Endothelial cell of umbilical vein (primary cell): ENCODE data around the gene C3orf20. TPM values are rescaled to one million over a fixed set of nuclear protein-coding genes. Genes with fewer than 3 reads are reported as not detected.

Experiments
- BruUV-seq: library from RNA; stranded (reverse); fragments of 400-500 nt; replicated peaks from 2 replicates; lab custom pipeline; 2021; lab: Mats Ljungman, UMichigan
- CTCF ChIA-PET: fragments of 300-600, 350-600 bp; sonication (Branson Sonifier 250); formaldehyde crosslinking; loops from one replicate; lab custom pipeline; 2021; ENCODE audit warnings: antibody characterized with exemption, inconsistent platforms; lab: Charles Lee
- POLR2A ChIA-PET: fragments of 300-600, 350-600 bp; sonication (Branson Sonifier 250); formaldehyde crosslinking; loops from one replicate; lab custom pipeline; 2021; ENCODE audit warnings: antibody characterized with exemption, inconsistent platforms; lab: Charles Lee
- DNase-seq: peaks from one replicate; pipeline ENCODE4 v3.0.0-alpha.2; 2011; ENCODE audit warnings: low read depth, low spot score
- FAIRE-seq: peaks from 2 replicates; lab custom pipeline; 2011; peaks lifted over from hg19 to GRCh38; lab: Jason Lieb, UNC
- H2AFZ ChIP-seq: 2 replicates; pipeline ENCODE4 v1.6.0; 2012; ENCODE audit warnings: low read depth, low read length, control low read depth, inconsistent platforms
- H3K27ac ChIP-seq: 2 replicates; pipeline ENCODE4 v1.5.1; 2011; ENCODE audit warnings: low read depth, mild to moderate bottlenecking, control low read depth, low read length, moderate library complexity; ENCODE audit not compliant: insufficient read depth
- H3K27me3 ChIP-seq, 2 experiments: 2 replicates each; pipeline versions ENCODE4 v1.6.0 to v1.6.1; 2011; ENCODE audit warnings: low read length in 2 of 2, mixed read lengths in 1 of 2; ENCODE audit not compliant: control insufficient read depth in 2 of 2, insufficient read depth in 2 of 2
- H3K36me3 ChIP-seq, 2 experiments: 2 replicates in 1 of 2; 3 replicates in 1 of 2; pipeline ENCODE4 v1.5.1; 2011; ENCODE audit warnings: low read length in 2 of 2, mild to moderate bottlenecking in 1 of 2, moderate library complexity in 1 of 2; ENCODE audit not compliant: control insufficient read depth in 2 of 2, insufficient read depth in 2 of 2; ENCODE audit errors: extremely low read depth in 1 of 2
- H3K4me1 ChIP-seq: 3 replicates; pipeline ENCODE4 v1.5.1; 2011; ENCODE audit warnings: mild to moderate bottlenecking, low read length; ENCODE audit not compliant: control insufficient read depth, insufficient read depth; ENCODE audit errors: extremely low read depth
- H3K4me2 ChIP-seq: 2 replicates; pipeline ENCODE4 v1.6.1; 2011; ENCODE audit warnings: low read length, control low read depth, mixed read lengths; ENCODE audit not compliant: insufficient read depth
- H3K4me3 ChIP-seq, 3 experiments: fragments of 200-600 bp in 1 of 3; sonication (generic), shearing (Covaris generic) in 1 of 3; replicated peaks in 1 of 3; 2 replicates each; pipeline ENCODE4 v1.5.1; 2011 to 2016; ENCODE audit warnings: control low read depth in 3 of 3, low read length in 3 of 3, mild to moderate bottlenecking in 2 of 3, inconsistent platforms in 1 of 3, low read depth in 1 of 3, moderate library complexity in 1 of 3; ENCODE audit not compliant: insufficient read depth in 1 of 3
- H3K79me2 ChIP-seq: 2 replicates; pipeline ENCODE4 v1.6.0; 2012; ENCODE audit warnings: low read length, inconsistent platforms; ENCODE audit not compliant: control insufficient read depth, insufficient read depth
- H3K9ac ChIP-seq: replicated peaks from 2 replicates; pipeline ENCODE3; 2011; ENCODE audit warnings: low read length, control low read depth; ENCODE audit not compliant: insufficient read depth; ENCODE audit errors: extremely low read depth
- H3K9me1 ChIP-seq: replicated peaks from 3 replicates; pipeline ENCODE4 v1.6.0; 2011; ENCODE audit warnings: mild to moderate bottlenecking, low read length; ENCODE audit not compliant: control insufficient read depth, insufficient read depth; ENCODE audit errors: extremely low read depth
- H3K9me3 ChIP-seq: replicated peaks from 2 replicates; pipeline ENCODE4 v1.5.1; 2012; ENCODE audit warnings: low read length, inconsistent platforms; ENCODE audit not compliant: control insufficient read depth, insufficient read depth
- H4K20me1 ChIP-seq: replicated peaks from 2 replicates; pipeline ENCODE3; 2011; ENCODE audit warnings: mild to moderate bottlenecking, low read length; ENCODE audit not compliant: control insufficient read depth, insufficient read depth; ENCODE audit errors: extremely low read depth
- CTCF ChIP-seq, 2 donors: IDR thresholded peaks; 1 replicate in 1 of 2; 2 replicates in 1 of 2; pipeline ENCODE4 v1.5.1; 2011; ENCODE audit warnings: low read length in 2 of 2, mild to moderate bottlenecking in 2 of 2, moderate library complexity in 2 of 2, control low read depth in 1 of 2, inconsistent platforms in 1 of 2, low read depth in 1 of 2; ENCODE audit not compliant: insufficient read depth in 1 of 2; ENCODE audit errors: extremely low read depth in 1 of 2
- EZH2 ChIP-seq: IDR thresholded peaks from 2 replicates; pipeline ENCODE4 v1.6.1; 2012; ENCODE audit warnings: borderline replicate concordance, low read depth, mild to moderate bottlenecking, moderate library complexity, low read length, inconsistent platforms; ENCODE audit not compliant: severe bottlenecking
- FOS ChIP-seq: IDR thresholded peaks from 2 replicates; pipeline ENCODE4 v1.6.1; 2011; ENCODE audit warnings: mild to moderate bottlenecking, low read length, moderate library complexity, borderline replicate concordance; ENCODE audit not compliant: insufficient read depth
- GATA2 ChIP-seq: IDR thresholded peaks from 2 replicates; pipeline ENCODE4 v1.7.0; 2011; ENCODE audit warnings: low read depth, mild to moderate bottlenecking, moderate library complexity, mixed read lengths, low read length; ENCODE audit not compliant: insufficient read length, insufficient read depth
- JUN ChIP-seq: IDR thresholded peaks from 2 replicates; pipeline ENCODE4 v1.6.1; 2011; ENCODE audit warnings: borderline replicate concordance, low read depth; ENCODE audit not compliant: insufficient read length, insufficient read depth
- MAX ChIP-seq: IDR thresholded peaks from 2 replicates; pipeline ENCODE4 v1.6.1; 2011; ENCODE audit not compliant: insufficient read depth, insufficient read length
- MYC ChIP-seq: IDR thresholded peaks from one replicate; pipeline ENCODE4 v1.6.1; 2011; ENCODE audit warnings: mild to moderate bottlenecking, low read depth, low read length
- POLR2A ChIP-seq: IDR thresholded peaks from 2 replicates; pipeline ENCODE4 v1.6.1; 2012; ENCODE audit warnings: low read depth, mild to moderate bottlenecking, control low read depth, low read length
- POLR2AphosphoS5 ChIP-seq: IDR thresholded peaks from 2 replicates; pipeline ENCODE4 v1.6.1; 2012; ENCODE audit warnings: low read depth, mild to moderate bottlenecking, control low read depth, low read length, moderate library complexity; ENCODE audit not compliant: insufficient read depth
- dilution Hi-C: fragments of 300-500 bp; cut with MboI; formaldehyde crosslinking; loops from one replicate; pipeline ENCODE4 v1.15.0; 2019; ENCODE audit warnings: low sequenced_read_pairs; ENCODE audit not compliant: extremely low pct_ligation_motif_present
- intact Hi-C: fragments of 100-400 bp; cut with micrococcal nuclease; formaldehyde crosslinking; loops from one replicate; pipeline ENCODE4 v1.10.0; 2022
- polyA plus RNA-seq, 4 experiments: library from polyadenylated mRNA; depleted of rRNA in 3 of 4; stranded (reverse) in 3 of 4; unstranded in 1 of 4; fragments of >200 nt; gene quantifications; 2 replicates each; pipeline versions ENCODE4 v1.2.1 to v1.2.3, GENCODE V29; 2011 to 2012; ENCODE audit warnings: missing spikeins in 1 of 4
- total RNA-seq: library from RNA; stranded (reverse); gene quantifications from 2 replicates; pipeline ENCODE4 v1.2.3, GENCODE V29; 2021

C3orf20 gene
- total and polyA plus RNA-seq, 2 donors (not counting 3 experiments of a cell fraction or from before 2014, with no cell fraction given) = not detected

GRCh38 chr3:14699643-14700042 is 24.7 kb downstream of the C3orf20 start:
- dilution Hi-C loops = no loop called here
- no peak for DNase-seq
- Histone ChIP-seq H4K20me1 (no peaks in the 10 kb centered on the region), H3K36me3 (no peaks in the 10 kb centered on the region), H3K4me1 (no peaks in the 10 kb centered on the region), H3K4me3 (no peak overlapping the region), H3K27ac (no peak overlapping the region), H3K79me2 (no peaks in the 10 kb centered on the region), H2AFZ (no peak overlapping the region), H3K9me1 (no peaks in the 10 kb centered on the region), H3K9me3 (no peaks in the 10 kb centered on the region), H3K27me3 (no peaks in the 10 kb centered on the region), H3K4me2 (no peak overlapping the region), H3K9ac (no peak overlapping the region)
- no peak for FAIRE-seq
- CTCF ChIA-PET = interaction anchor here (1.5 kb wide), 1 partner anchor 81 kb away, joined by 4 read pairs; no protein-coding TSS in a partner anchor
- POLR2A ChIA-PET = no interaction called here
- BruUV-seq = no TSS peak
- TF ChIP-seq POLR2A (no peak), GATA2 (no peak), FOS (no peak), JUN (no peak), EZH2 (no peak)
- intact Hi-C loops = no loop called here

- POLR2A ChIA-PET = no interaction called here
These were observed 25.9 kb downstream of the C3orf20 start for GRCh38 chr3:14700891-14701290.

More at GRCh38 chr3:14700891-14701290, 25.9 kb downstream of the C3orf20 start:
- DNase-seq (no peak), FAIRE-seq (no peak)
- no peaks in the 10 kb centered on the region for H3K79me2 ChIP-seq
- H3K4me3 ChIP-seq = no peak overlapping the region
- CTCF ChIA-PET = no interaction called here
- no peak overlapping the region for H3K27ac ChIP-seq
- intact Hi-C loops = no loop called here
- H4K20me1 ChIP-seq = no peaks in the 10 kb centered on the region
- H3K9ac ChIP-seq = no peak overlapping the region
- H3K9me1 ChIP-seq = no peaks in the 10 kb centered on the region
- BruUV-seq = no TSS peak
- no peaks in the 10 kb centered on the region for H3K9me3 ChIP-seq
- H3K4me2 ChIP-seq = no peak overlapping the region
- no peaks in the 10 kb centered on the region for H3K27me3 ChIP-seq
- dilution Hi-C loops = no loop called here
- H2AFZ ChIP-seq = no peak overlapping the region
- no peaks in the 10 kb centered on the region for H3K36me3 ChIP-seq
- no peak for TF ChIP-seq JUN
- TF ChIP-seq CTCF (IDR thresholded peaks at IDR 0.05; ENCODE audit: extremely low read depth in 1 of 2, insufficient read depth in 1 of 2, low read depth in 1 of 2, low read length in 2 of 2) = no peak
- TF ChIP-seq FOS = no peak
- TF ChIP-seq POLR2AphosphoS5 = no peak
- TF ChIP-seq POLR2A = no peak
- no peak for TF ChIP-seq MYC
- TF ChIP-seq EZH2 = no peak
- TF ChIP-seq GATA2 = no peak
- TF ChIP-seq MAX = no peak
- no peaks in the 10 kb centered on the region for H3K4me1 ChIP-seq
